OCI-LY7 (cell line): ENCODE measurements around the gene CENPX. TPM values are rescaled to one million over a fixed set of nuclear protein-coding genes. Genes with fewer than 3 reads are reported as not detected.
A peak's percentile ranks its signal among the peaks of the same experiment; 100 is the strongest.

Source experiments
- Bru-seq: library from RNA; stranded (reverse); fragments of 400-500 nt; gene quantifications from one replicate; lab custom pipeline; 2021; lab: Mats Ljungman, UMichigan
- BruChase-seq, 2 experiments: library from RNA; stranded (reverse); fragments of 400-500 nt; gene quantifications; one replicate each; lab custom pipeline; 2021; lab: Mats Ljungman, UMichigan
- BruUV-seq: library from RNA; stranded (reverse); fragments of 400-500 nt; replicated peaks from 2 replicates; lab custom pipeline; 2021; lab: Mats Ljungman, UMichigan
- CTCF ChIA-PET: fragments of 300-600 bp; sonication (Branson Sonifier 250); formaldehyde crosslinking; loops from one replicate; lab custom pipeline; 2022; ENCODE audit warnings: antibody characterized with exemption; ENCODE audit not compliant: unreplicated experiment; lab: Charles Lee
- POLR2A ChIA-PET: fragments of 300-600 bp; sonication (Branson Sonifier 250); formaldehyde crosslinking; loops from one replicate; lab custom pipeline; 2022; ENCODE audit warnings: antibody characterized with exemption; lab: Charles Lee
- DNase-seq: peaks from one replicate; pipeline ENCODE4 v3.0.0-alpha.2; 2015; ENCODE audit warnings: low spot score
- H2AFZ ChIP-seq: fragments of 200-600 bp; sonication (generic), shearing (Covaris generic); 2 replicates; pipeline ENCODE4 v1.6.1; 2014; ENCODE audit warnings: mild to moderate bottlenecking, antibody characterized with exemption, low read length, moderate library complexity
- H3K27ac ChIP-seq: fragments of 200-600 bp; sonication (generic); 2 replicates; pipeline ENCODE4 v1.5.1; 2014; ENCODE audit warnings: mixed run types, low read depth, mild to moderate bottlenecking, moderate library complexity, low read length, inconsistent platforms; ENCODE audit not compliant: poor library complexity, severe bottlenecking
- H3K36me3 ChIP-seq: fragments of 200-600 bp; sonication (generic); 2 replicates; pipeline ENCODE4 v1.6.1; 2014; ENCODE audit warnings: mild to moderate bottlenecking, antibody characterized with exemption, low read length, moderate library complexity, mixed read lengths; ENCODE audit not compliant: insufficient read depth
- H3K4me1 ChIP-seq: fragments of 200-600 bp; sonication (generic); 2 replicates; pipeline ENCODE4 v1.5.1; 2014; ENCODE audit warnings: mild to moderate bottlenecking, low read length; ENCODE audit not compliant: insufficient read depth, poor library complexity, severe bottlenecking
- H3K4me2 ChIP-seq: fragments of 200-600 bp; sonication (generic); 2 replicates; pipeline ENCODE4 v1.6.1; 2014; ENCODE audit warnings: mild to moderate bottlenecking, low read length
- H3K4me3 ChIP-seq: fragments of 200-600 bp; sonication (generic); 2 replicates; pipeline ENCODE4 v1.5.1; 2014; ENCODE audit warnings: mild to moderate bottlenecking, low read depth, low read length; ENCODE audit not compliant: poor library complexity, severe bottlenecking
- H3K79me2 ChIP-seq: fragments of 200-600 bp; sonication (generic); 2 replicates; pipeline ENCODE4 v1.6.1; 2016; ENCODE audit warnings: low read depth, mild to moderate bottlenecking, low read length, moderate library complexity, mixed read lengths; ENCODE audit not compliant: insufficient read depth
- H3K9me2 ChIP-seq: fragments of 200-600 bp; sonication (generic); 2 replicates; pipeline ENCODE4 v1.6.1; 2016; ENCODE audit warnings: mild to moderate bottlenecking, low read length, mixed read lengths; ENCODE audit not compliant: insufficient read depth
- H3K9me3 ChIP-seq: fragments of 200-600 bp; sonication (generic); 2 replicates; pipeline ENCODE4 v1.6.1; 2014; ENCODE audit warnings: mild to moderate bottlenecking, mixed run types, low read length, mixed read lengths
- H4K20me1 ChIP-seq: fragments of 200-600 bp; sonication (generic); 2 replicates; pipeline ENCODE4 v1.6.1; 2014; ENCODE audit warnings: mild to moderate bottlenecking, antibody characterized with exemption, low read length, moderate library complexity, mixed read lengths; ENCODE audit not compliant: insufficient read depth
- CTCF ChIP-seq: fragments of 200-600 bp; sonication (generic); conservative IDR thresholded peaks from 2 replicates; pipeline ENCODE4 v1.5.1; 2014; ENCODE audit warnings: mild to moderate bottlenecking, antibody characterized with exemption, low read length, moderate library complexity, mixed read lengths
- EZH2phosphoT487 ChIP-seq: fragments of 200-600 bp; sonication (generic); IDR thresholded peaks from 2 replicates; pipeline ENCODE4 v1.6.1; 2018; ENCODE audit warnings: low read depth, borderline replicate concordance, mild to moderate bottlenecking, mixed run types, antibody characterized with exemption, low read length, moderate library complexity, mixed read lengths
- intact Hi-C: fragments of 100-400 bp; cut with micrococcal nuclease; formaldehyde crosslinking; loops from one replicate; pipeline ENCODE4 v1.10.0; 2022; ENCODE audit not compliant: unreplicated experiment
- long read RNA-seq: library from polyadenylated mRNA; stranded (forward); transcript quantifications from one replicate; pipeline ENCODE4 v2.0.0, GENCODE V29; 2022
- total RNA-seq, 2 experiments: library from RNA; depleted of rRNA in 1 of 2; stranded (reverse); fragments of >200 nt in 1 of 2; shearing (Covaris generic) in 1 of 2; gene quantifications; 2 replicates each; pipeline ENCODE4 v1.2.3, GENCODE V29; 2014 to 2022

Gene CENPX
- total RNA-seq (2014; rRNA removed; shearing (Covaris generic)) (249 and 251 TPM in 2 replicates), total RNA-seq (2022) (107 and 130 TPM in 2 replicates), Bru-seq, nascent RNA (percentile 69 among the genes with signal in this experiment), BruChase-seq, experiment 1, labeled RNA remaining after a 6-hour chase (percentile 75 among the genes with signal in this experiment), BruChase-seq, experiment 2, labeled RNA remaining after a 2-hour chase (percentile 73 among the genes with signal in this experiment)
- long read RNA-seq, transcript CENPX-202 (5 exons, 805 nt): major isoform, 67 of 202 reads
- long read RNA-seq, transcript CENPX-205 (4 exons, 752 nt): minor isoform, 7 of 202 reads
- long read RNA-seq, transcript CENPX-209 (5 exons, 882 nt): minor isoform, 10 of 202 reads
- long read RNA-seq, transcript CENPX-201 (4 exons, 751 nt): minor isoform, 51 of 202 reads
- long read RNA-seq, partial matches to known transcripts: 35 of 202 reads
- long read RNA-seq, other reads (novel, unspliced or antisense): 17 of 202 reads

- Histone ChIP-seq H4K20me1 (no peaks in the 10 kb centered on the region), H3K27ac (peak within 1 kb of the TSS; percentile 44), H3K9me2 (no peaks in the 10 kb centered on the region), H2AFZ (peak within 1 kb of the TSS; percentile 62), H3K36me3 (peaks cover 11% of the 10 kb centered on the region; the same call in 1 of the 2 replicates), H3K4me2 (peak within 1 kb of the TSS; percentile 87), H3K4me1 (peaks cover 30% of the 10 kb centered on the region), H3K79me2 (peaks cover 12% of the 10 kb centered on the region; the same call in 1 of the 2 replicates), H3K4me3 (peak within 1 kb of the TSS; percentile 94), H3K9me3 (no peaks in the 10 kb centered on the region)
- POLR2A ChIA-PET: interaction anchor here (0.6 to 2.0 kb wide), 7 partner anchors 13 to 231 kb away, joined by 3 to 9 read pairs (median 4); partner anchors contain the start of genes DCXR and MCRIP1
- intact Hi-C loops: loop anchor here (1.0 to 2.0 kb wide), 2 partner anchors 56 to 131 kb away; partner anchors contain the start of genes ALYREF and ANAPC11
- DNase-seq: no peak
- BruUV-seq: no TSS peak
- TF ChIP-seq EZH2phosphoT487 (no peak), CTCF (no peak)
- CTCF ChIA-PET: interaction anchor here (0.7 to 3.8 kb wide), 5 partner anchors 12 to 214 kb away, joined by 3 to 19 read pairs (median 4); partner anchors contain the start of gene DCXR
These were observed at the start of gene CENPX for GRCh38 chr17:82022310-82022980. TSS of gene CENPX (minus strand) at chr17:82022878. CDS start at chr17:82022861, 17 bp downstream.

- H3K9me3 ChIP-seq: no peaks in the 10 kb centered on the region
- no peaks in the 10 kb centered on the region; the same call in 1 of the 2 replicates for H3K79me2 ChIP-seq
- ChIA-PET CTCF (no interaction called here), POLR2A (interaction anchor here (1.1 to 1.2 kb wide), 2 partner anchors 30 to 33 kb away, joined by 3 to 4 read pairs; partner anchors contain the start of gene DCXR)
- no peaks in the 10 kb centered on the region for H4K20me1 ChIP-seq
- no peak for DNase-seq
- no peak overlapping the region for H3K27ac ChIP-seq
- BruUV-seq: no TSS peak
- TF ChIP-seq CTCF (no peak), EZH2phosphoT487 (no peak)
- H3K4me1 ChIP-seq: peaks cover 22% of the 10 kb centered on the region
- intact Hi-C loops: no loop called here
- no peaks in the 10 kb centered on the region for H3K9me2 ChIP-seq
- no peak overlapping the region for H3K4me2 ChIP-seq
- no peak overlapping the region for H3K4me3 ChIP-seq
- no peaks in the 10 kb centered on the region for H3K36me3 ChIP-seq
- no peak overlapping the region for H2AFZ ChIP-seq
These were observed 47.9 kb upstream of the CENPX start for GRCh38 chr17:82070611-82071010.
